PC-9 (cell line): ENCODE results near the gene LACC1.

Source experiments
- EZH2 ChIP-seq: fragments of 200-600 bp; sonication (generic); IDR thresholded peaks from 2 replicates; pipeline ENCODE4 v1.8.0; 2017; ENCODE audit warnings: antibody characterized with exemption, low read depth
- TF ChIP-seq, protein P1 (sequence below): fragments of 200-600 bp; sonication (generic); conservative IDR thresholded peaks from 2 replicates; pipeline ENCODE4 v1.6.1; 2017; ENCODE audit warnings: mixed run types, antibody characterized with exemption, mild to moderate bottlenecking, moderate library complexity

DNA sequence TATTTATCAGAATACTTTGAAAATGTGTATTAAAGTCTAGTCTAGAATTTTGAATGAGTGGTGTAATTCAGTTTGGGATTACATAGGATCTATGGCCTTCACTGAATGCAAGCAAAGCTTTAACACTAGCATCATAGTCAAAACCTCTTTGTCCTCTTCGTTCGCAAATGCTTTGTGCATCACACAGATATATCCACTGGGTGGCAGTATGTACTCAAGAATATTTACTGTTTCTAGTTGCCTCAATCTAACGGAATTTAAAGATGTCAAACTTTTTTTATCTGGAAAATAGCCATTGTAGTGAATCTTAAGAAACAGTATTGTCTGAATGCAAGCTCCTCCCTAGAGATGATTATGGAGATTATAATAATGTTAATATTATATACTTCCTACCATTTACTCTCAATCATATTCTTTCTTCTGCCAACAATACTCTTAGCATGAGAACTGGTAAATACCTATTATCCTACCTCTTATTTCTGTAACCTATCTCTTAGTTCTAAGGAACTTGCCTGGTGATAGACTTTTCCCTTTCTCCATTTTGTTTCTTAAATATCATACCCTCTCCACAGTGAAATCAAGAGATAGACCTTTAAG, 25.8 kb downstream of the LACC1 start:
- TF ChIP-seq, protein P1, sequence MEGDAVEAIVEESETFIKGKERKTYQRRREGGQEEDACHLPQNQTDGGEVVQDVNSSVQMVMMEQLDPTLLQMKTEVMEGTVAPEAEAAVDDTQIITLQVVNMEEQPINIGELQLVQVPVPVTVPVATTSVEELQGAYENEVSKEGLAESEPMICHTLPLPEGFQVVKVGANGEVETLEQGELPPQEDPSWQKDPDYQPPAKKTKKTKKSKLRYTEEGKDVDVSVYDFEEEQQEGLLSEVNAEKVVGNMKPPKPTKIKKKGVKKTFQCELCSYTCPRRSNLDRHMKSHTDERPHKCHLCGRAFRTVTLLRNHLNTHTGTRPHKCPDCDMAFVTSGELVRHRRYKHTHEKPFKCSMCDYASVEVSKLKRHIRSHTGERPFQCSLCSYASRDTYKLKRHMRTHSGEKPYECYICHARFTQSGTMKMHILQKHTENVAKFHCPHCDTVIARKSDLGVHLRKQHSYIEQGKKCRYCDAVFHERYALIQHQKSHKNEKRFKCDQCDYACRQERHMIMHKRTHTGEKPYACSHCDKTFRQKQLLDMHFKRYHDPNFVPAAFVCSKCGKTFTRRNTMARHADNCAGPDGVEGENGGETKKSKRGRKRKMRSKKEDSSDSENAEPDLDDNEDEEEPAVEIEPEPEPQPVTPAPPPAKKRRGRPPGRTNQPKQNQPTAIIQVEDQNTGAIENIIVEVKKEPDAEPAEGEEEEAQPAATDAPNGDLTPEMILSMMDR = peak; percentile 77
- TF ChIP-seq EZH2 = no peak
